GM18499 (cell line): ENCODE data around the gene COX4I2.
"Not testable (repeated sequence)": the region's sequence is repeated elsewhere in the genome, so short reads cannot be mapped to it uniquely, and the experiment has no call there.

ENCODE experiments used
- ATAC-seq: cut with Tn5 transposase; IDR thresholded peaks from one replicate; pipeline ENCODE4 v1.9.1; 2021; ENCODE audit warnings: moderate number of reproducible peaks; ENCODE audit not compliant: insufficient read depth, unreplicated experiment

Gene COX4I2

GRCh38 chr20:31648104-31648503, 10.4 kb downstream of the COX4I2 start:
- ATAC-seq, result not testable (repeated sequence)

- no peak for ATAC-seq
Measured at GRCh38 chr20:31652917-31653396, 15.2 kb downstream of the COX4I2 start.

- no peak for ATAC-seq
Measured at GRCh38 chr20:31653561-31653960, 15.8 kb downstream of the COX4I2 start.

GRCh38 chr20:31654534-31654933, 16.8 kb downstream of the COX4I2 start:
- ATAC-seq, result no peak

GRCh38 chr20:31661625-31662371, 24.1 kb downstream of the COX4I2 start:
- ATAC-seq, result no peak

GRCh38 chr20:31662372-31662854, 24.7 kb downstream of the COX4I2 start:
- no peak for ATAC-seq

- ATAC-seq, result no peak
Measured at GRCh38 chr20:31663524-31663837, 25.8 kb downstream of the COX4I2 start.

- ATAC-seq, result no peak
Measured at GRCh38 chr20:31663838-31664695, 26.4 kb downstream of the COX4I2 start.

GRCh38 chr20:31664696-31665354, 27.1 kb downstream of the COX4I2 start:
- ATAC-seq, result no peak

- no peak for ATAC-seq
Measured at GRCh38 chr20:31665753-31666152, 28.0 kb downstream of the COX4I2 start.

- ATAC-seq, result no peak
Measured at GRCh38 chr20:31666258-31667042, 28.7 kb downstream of the COX4I2 start.

- no peak for ATAC-seq
Measured at GRCh38 chr20:31667315-31668285, 29.9 kb downstream of the COX4I2 start.

- not testable (repeated sequence) for ATAC-seq
Measured at GRCh38 chr20:31668944-31669343, 31.2 kb downstream of the COX4I2 start.

- ATAC-seq, result no peak
Measured at GRCh38 chr20:31669876-31670275, 32.2 kb downstream of the COX4I2 start.

GRCh38 chr20:31670371-31671228, 32.9 kb downstream of the COX4I2 start:
- no peak for ATAC-seq

- ATAC-seq, result no peak
Measured at GRCh38 chr20:31671324-31671723, 33.6 kb downstream of the COX4I2 start.

- no peak for ATAC-seq
Measured at GRCh38 chr20:31673435-31673834, 35.7 kb downstream of the COX4I2 start.

- ATAC-seq, result no peak
Measured at GRCh38 chr20:31673943-31674463, 36.3 kb downstream of the COX4I2 start.
